H1 (cell line): ENCODE data around the gene SLCO4A1. TPM values are rescaled to one million over a fixed set of nuclear protein-coding genes. Genes with fewer than 3 reads are reported as not detected.

ENCODE experiments used
- CTCF ChIA-PET: fragments of 300-600 bp; sonication (Branson Sonifier 250); formaldehyde crosslinking; loops from one replicate; lab custom pipeline; 2021; ENCODE audit not compliant: partially characterized antibody; lab: Charles Lee
- POLR2A ChIA-PET: fragments of 300-600 bp; sonication (Branson Sonifier 250); formaldehyde crosslinking; loops from one replicate; lab custom pipeline; 2021; ENCODE audit warnings: inconsistent platforms; ENCODE audit not compliant: partially characterized antibody; lab: Charles Lee
- DNase-seq, 2 experiments: peaks; one replicate each; pipeline versions ENCODE4 v3.0.0 to v3.0.0-alpha.2; 2010 to 2022; ENCODE audit warnings: low spot score in 2 of 2, low read depth in 1 of 2, mixed read lengths in 1 of 2
- FAIRE-seq: peaks from 2 replicates; lab custom pipeline; 2011; peaks lifted over from hg19 to GRCh38; lab: Jason Lieb, UNC
- H2AFZ ChIP-seq: 2 replicates; pipeline ENCODE4 v1.8.1; 2012; ENCODE audit warnings: low read length, inconsistent platforms
- H2AK5ac ChIP-seq: 2 replicates; pipeline ENCODE4 v1.6.1; 2013; ENCODE audit warnings: low read depth, low read length
- H2BK120ac ChIP-seq: replicated peaks from 2 replicates; pipeline ENCODE3; 2013; ENCODE audit warnings: low read depth, low read length, inconsistent platforms
- H2BK12ac ChIP-seq: 2 replicates; pipeline ENCODE4 v1.6.1; 2013; ENCODE audit warnings: low read depth, low read length
- H2BK15ac ChIP-seq: 2 replicates; pipeline ENCODE4 v1.6.1; 2013; ENCODE audit warnings: low read length
- H2BK20ac ChIP-seq: 2 replicates; pipeline ENCODE4 v1.6.1; 2013; ENCODE audit warnings: low read length
- H2BK5ac ChIP-seq: 2 replicates; pipeline ENCODE4 v1.6.1; 2013; ENCODE audit warnings: low read depth, low read length
- H3K14ac ChIP-seq: 2 replicates; pipeline ENCODE4 v1.6.1; 2013; ENCODE audit warnings: inconsistent platforms; ENCODE audit not compliant: insufficient read length
- H3K18ac ChIP-seq: 2 replicates; pipeline ENCODE4 v1.6.1; 2013; ENCODE audit warnings: low read length; ENCODE audit errors: extremely low read depth
- H3K23ac ChIP-seq: 2 replicates; pipeline ENCODE4 v1.6.1; 2013; ENCODE audit warnings: inconsistent platforms; ENCODE audit not compliant: insufficient read length
- H3K23me2 ChIP-seq: 2 replicates; pipeline ENCODE4 v1.6.1; 2013; ENCODE audit warnings: low read depth, low read length
- H3K27ac ChIP-seq: 2 replicates; pipeline ENCODE4 v1.6.1; 2011; ENCODE audit warnings: low read depth, low read length, inconsistent platforms
- H3K27me3 ChIP-seq, 4 experiments: replicated peaks in 1 of 4; 1 replicate in 1 of 4; 2 replicates in 3 of 4; pipeline versions ENCODE4 v1.6.1 to v1.8.1; 2011 to 2013; ENCODE audit warnings: low read length in 3 of 4, mild to moderate bottlenecking in 3 of 4, inconsistent platforms in 2 of 4, mixed read lengths in 2 of 4, moderate library complexity in 1 of 4; ENCODE audit not compliant: control insufficient read depth in 3 of 4, insufficient read depth in 3 of 4; ENCODE audit errors: extremely low read depth in 1 of 4
- H3K36me3 ChIP-seq, 4 experiments: 2 replicates each; pipeline versions ENCODE4 v1.6.1 to v1.8.1; 2011 to 2013; ENCODE audit warnings: mild to moderate bottlenecking in 4 of 4, low read length in 3 of 4, moderate library complexity in 2 of 4, control low read depth in 1 of 4, inconsistent platforms in 1 of 4; ENCODE audit not compliant: insufficient read depth in 4 of 4, control insufficient read depth in 2 of 4
- H3K4ac ChIP-seq: replicated peaks from 2 replicates; pipeline ENCODE3; 2013; ENCODE audit warnings: low read length, low read depth, mixed read lengths, inconsistent platforms; ENCODE audit not compliant: insufficient read length
- H3K4me1 ChIP-seq, 4 experiments: replicated peaks in 1 of 4; 1 replicate in 1 of 4; 2 replicates in 3 of 4; pipeline versions ENCODE4 v1.6.1 to v1.8.1; 2011 to 2013; ENCODE audit warnings: low read length in 3 of 4, inconsistent platforms in 2 of 4, mixed read lengths in 1 of 4; ENCODE audit not compliant: insufficient read depth in 4 of 4, control insufficient read depth in 3 of 4
- H3K4me2 ChIP-seq, 2 experiments: 2 replicates each; pipeline versions ENCODE4 v1.6.1 to v1.8.1; 2011 to 2013; ENCODE audit warnings: low read depth in 2 of 2, low read length in 2 of 2, control low read depth in 1 of 2, inconsistent platforms in 1 of 2, mild to moderate bottlenecking in 1 of 2; ENCODE audit not compliant: insufficient read depth in 1 of 2
- H3K4me3 ChIP-seq, 4 experiments: fragments of 200-600, 300-600 bp in 1 of 4; sonication (generic), shearing (Covaris generic), sonication (Bioruptor Twin) in 1 of 4; 2 replicates each; pipeline versions ENCODE4 v1.5.1 to v1.8.1; 2011 to 2016; ENCODE audit warnings: low read length in 4 of 4, low read depth in 3 of 4, control low read depth in 2 of 4, inconsistent platforms in 2 of 4, mild to moderate bottlenecking in 2 of 4, mixed read lengths in 1 of 4, moderate library complexity in 1 of 4; ENCODE audit not compliant: insufficient read depth in 2 of 4; ENCODE audit errors: extremely low read depth in 1 of 4
- H3K56ac ChIP-seq: replicated peaks from 2 replicates; pipeline ENCODE3; 2013; ENCODE audit warnings: low read depth, mild to moderate bottlenecking, mixed read lengths, low read length, inconsistent platforms; ENCODE audit not compliant: insufficient read length
- H3K79me1 ChIP-seq: 2 replicates; pipeline ENCODE4 v1.6.1; 2013; ENCODE audit warnings: low read depth, low read length, control low read depth
- H3K79me2 ChIP-seq, 2 experiments: 2 replicates each; pipeline versions ENCODE4 v1.6.1 to v1.8.1; 2012 to 2013; ENCODE audit warnings: low read length in 2 of 2, mild to moderate bottlenecking in 2 of 2, inconsistent platforms in 1 of 2; ENCODE audit not compliant: insufficient read depth in 2 of 2, control insufficient read depth in 1 of 2
- H3K9ac ChIP-seq, 4 experiments: replicated peaks in 1 of 4; 1 replicate in 1 of 4; 2 replicates in 3 of 4; pipeline versions ENCODE4 v1.6.1 to v1.8.1; 2011 to 2013; ENCODE audit warnings: low read depth in 3 of 4, low read length in 3 of 4, control low read depth in 2 of 4, mild to moderate bottlenecking in 2 of 4, moderate library complexity in 2 of 4, inconsistent platforms in 1 of 4; ENCODE audit errors: extremely low read depth in 1 of 4
- H3K9me3 ChIP-seq, 2 experiments: 2 replicates each; pipeline versions ENCODE4 v1.6.1 to v1.8.1; 2012 to 2013; ENCODE audit warnings: mild to moderate bottlenecking in 2 of 2, moderate library complexity in 2 of 2, control low read depth in 1 of 2, inconsistent platforms in 1 of 2, low read depth in 1 of 2, low read length in 1 of 2, mixed read lengths in 1 of 2; ENCODE audit not compliant: insufficient read depth in 2 of 2
- H4K20me1 ChIP-seq, 2 experiments: replicated peaks in 1 of 2; 2 replicates each; pipeline versions ENCODE3 to v1.8.1; 2011 to 2013; ENCODE audit warnings: inconsistent platforms in 2 of 2, low read length in 2 of 2, mild to moderate bottlenecking in 1 of 2; ENCODE audit not compliant: insufficient read depth in 2 of 2, control insufficient read depth in 1 of 2
- H4K5ac ChIP-seq: 2 replicates; pipeline ENCODE4 v1.6.1; 2013; ENCODE audit warnings: low read length, low read depth, mixed read lengths, inconsistent platforms; ENCODE audit not compliant: insufficient read length
- H4K8ac ChIP-seq: 2 replicates; pipeline ENCODE4 v1.8.0; 2013; ENCODE audit warnings: mild to moderate bottlenecking, moderate library complexity, low read length, inconsistent platforms; ENCODE audit not compliant: insufficient read depth; ENCODE audit errors: extremely low read depth
- H4K91ac ChIP-seq: replicated peaks from 2 replicates; pipeline ENCODE3; 2013; ENCODE audit warnings: low read length, mixed read lengths, inconsistent platforms; ENCODE audit not compliant: insufficient read length
- JUND ChIP-seq: IDR thresholded peaks from 2 replicates; pipeline ENCODE4 v1.6.1; 2011; ENCODE audit warnings: mild to moderate bottlenecking, improper control_type of control experiment, low read length
- KDM4A ChIP-seq: IDR thresholded peaks from one replicate; pipeline ENCODE4 v1.7.1; 2012; ENCODE audit warnings: low read depth, mild to moderate bottlenecking, moderate library complexity, low read length, inconsistent platforms; ENCODE audit not compliant: severe bottlenecking
- SIX5 ChIP-seq: IDR thresholded peaks from 2 replicates; pipeline ENCODE4 v1.6.1; 2011; ENCODE audit warnings: mild to moderate bottlenecking, low read depth, low read length
- SP2 ChIP-seq: IDR thresholded peaks from 2 replicates; pipeline ENCODE4 v1.6.1; 2012; ENCODE audit warnings: mild to moderate bottlenecking, low read length, inconsistent platforms
- SP4 ChIP-seq: IDR thresholded peaks from 2 replicates; pipeline ENCODE4 v1.6.1; 2012; ENCODE audit warnings: low read length, inconsistent platforms
- TAF1 ChIP-seq: IDR thresholded peaks from 2 replicates; pipeline ENCODE4 v1.6.1; 2011; ENCODE audit warnings: mild to moderate bottlenecking, low read depth, low read length
- TAF7 ChIP-seq: optimal IDR thresholded peaks from 2 replicates; pipeline ENCODE3; 2011; ENCODE audit warnings: low read depth, mild to moderate bottlenecking, inconsistent platforms, low read length, moderate library complexity, borderline replicate concordance
- TCF12 ChIP-seq: IDR thresholded peaks from 2 replicates; pipeline ENCODE4 v1.6.1; 2011; ENCODE audit warnings: low read depth, mild to moderate bottlenecking, low read length
- YY1 ChIP-seq: IDR thresholded peaks from 2 replicates; pipeline ENCODE4 v1.6.1; 2011; ENCODE audit warnings: low read depth, mild to moderate bottlenecking, low read length
- WGBS, 2 experiments: shearing (Covaris generic) in 1 of 2; methylation state at CpG; one replicate each; pipeline versions ENCODE4 v1.1.6 to v1.1.7; 2013 to 2015; ENCODE audit warnings: low lambda C conversion rate in 2 of 2, mixed read lengths in 2 of 2, inconsistent platforms in 1 of 2, low coverage in 1 of 2, missing lambda C conversion rate in 1 of 2; ENCODE audit not compliant: insufficient replicate concordance in 2 of 2, insufficient coverage in 1 of 2, insufficient read length in 1 of 2; ENCODE audit errors: extremely low coverage in 1 of 2, missing lambda C conversion rate in 1 of 2; 5-methylcytosine and 5-hydroxymethylcytosine counted together
- polyA plus RNA-seq, 7 experiments: library from polyadenylated mRNA; depleted of rRNA in 3 of 7; stranded (reverse) in 5 of 7; unstranded in 2 of 7; fragments of >200 nt in 5 of 7; fragments of 200-250 nt in 2 of 7; gene quantifications; 1 replicate in 5 of 7; 2 replicates in 1 of 7; 4 replicates in 1 of 7; pipeline versions ENCODE4 v1.2.1 to v1.2.3, GENCODE V29; 2011 to 2013; ENCODE audit warnings: missing spikeins in 2 of 7, mixed read lengths in 2 of 7
- total RNA-seq: library from RNA; stranded (reverse); fragmentation: NEBNext Ultra II Directional; extraction: Animal tissue kit (Norgen Biotek cat#: 25700); gene quantifications from 2 replicates; pipeline ENCODE4 v1.2.1, GENCODE V29; 2021

Gene SLCO4A1
- total and polyA plus RNA-seq, 2 of the 8 experiments (the other 6 are each of a cell fraction or from before 2014, with no cell fraction given) = 10.5 to 18.5 TPM

DNA sequence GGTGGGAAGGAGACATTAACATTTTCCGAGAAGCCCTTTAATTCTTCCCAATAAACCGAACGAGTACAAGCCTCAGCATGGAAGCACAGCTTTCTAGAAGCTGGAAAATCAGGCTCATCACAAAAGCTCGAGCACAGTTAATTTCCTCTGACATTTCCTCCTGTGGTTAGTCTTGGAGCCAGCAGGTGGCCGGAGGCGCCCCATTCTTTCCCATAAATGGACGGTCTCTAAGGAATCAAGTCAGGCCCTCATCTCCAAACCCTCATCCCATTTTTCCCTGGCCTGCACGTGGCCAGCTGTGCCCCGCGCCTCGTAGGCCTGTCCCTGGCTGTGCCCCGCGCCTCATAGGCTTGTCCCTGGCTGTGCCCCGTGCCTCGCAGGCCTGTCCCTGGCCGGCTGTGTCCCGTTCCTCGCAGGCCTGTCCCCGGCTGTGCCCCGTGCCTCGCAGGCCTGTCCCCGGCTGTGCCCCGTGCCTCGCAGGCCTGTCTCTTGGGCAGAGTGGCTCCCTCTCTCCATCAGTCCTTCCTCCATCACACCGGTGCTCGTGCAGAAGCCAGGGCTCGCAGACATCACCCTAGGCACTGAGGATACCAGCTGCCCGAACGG is 46.7 kb downstream of the SLCO4A1 start:
- DNase-seq = no peak
- Histone ChIP-seq H3K4ac (no peak overlapping the region), H4K20me1 (no peaks in the 10 kb centered on the region), H3K56ac (no peak overlapping the region), H3K27me3 (no peaks in the 10 kb centered on the region), H2BK12ac (no peak overlapping the region), H2BK20ac (no peak overlapping the region), H4K91ac (no peak overlapping the region), H3K23me2 (no peaks in the 10 kb centered on the region), H3K14ac (no peak overlapping the region), H3K9me3 (no peaks in the 10 kb centered on the region), H3K9ac (no peak overlapping the region), H3K79me2 (no peaks in the 10 kb centered on the region), H3K36me3 (no peaks in the 10 kb centered on the region), H2BK15ac (no peak overlapping the region), H3K23ac (no peak overlapping the region), H3K4me2 (no peak overlapping the region), H2BK5ac (no peak overlapping the region), H3K4me3 (no peak overlapping the region), H4K5ac (no peak overlapping the region), H4K8ac (peak overlapping the region; percentile 83; the same call in 1 of the 2 replicates), H3K18ac (no peak overlapping the region), H2BK120ac (no peak overlapping the region), H3K79me1 (no peaks in the 10 kb centered on the region), H2AK5ac (no peak overlapping the region), H3K4me1 (peaks cover 0 to 3% (median 0%) of the 10 kb centered on the region in 4 experiments; a peak in 2 of 7 replicates), H3K27ac (no peak overlapping the region), H2AFZ (no peak overlapping the region)
- no peak for TF ChIP-seq SP2
- no peak for TF ChIP-seq JUND
- no peak for TF ChIP-seq TCF12
- no peak for TF ChIP-seq YY1
- TF ChIP-seq TAF1 = no peak
- TF ChIP-seq KDM4A = no peak
- no peak for TF ChIP-seq SP4
- no peak for TF ChIP-seq SIX5
- no peak for TF ChIP-seq TAF7
- ChIA-PET POLR2A (interaction anchor here (1.6 kb wide), 1 partner anchor 11 kb away, joined by 7 read pairs; no protein-coding TSS in a partner anchor), CTCF (interaction anchor here (0.7 to 4.6 kb wide), 15 partner anchors 9 to 286 kb away, joined by 3 to 34 read pairs (median 5); partner anchors contain the start of gene NTSR1)
- WGBS, 2 experiments = 90% methylated on average over 23 of the region's 29 CpGs; no CpG with 5 or more reads in 1 of the 2 experiments
- no peak for FAIRE-seq
